HepG2 (cell line): ENCODE measurements around the gene RNF123. TPM values are rescaled to one million over a fixed set of nuclear protein-coding genes. Genes with fewer than 3 reads are reported as not detected.

Source experiments
- ADNP ChIP-seq: sonication (generic); formaldehyde crosslinking; IDR thresholded peaks from 2 replicates; pipeline ENCODE4 v1.4.0; 2020; ENCODE audit warnings: missing genetic modification reagents
- KDM3A ChIP-seq: IDR thresholded peaks from 2 replicates; pipeline ENCODE4 v1.6.1; 2018; ENCODE audit warnings: low read depth, missing compliant biosample characterization
- KLF12 ChIP-seq: sonication (generic); formaldehyde crosslinking; IDR thresholded peaks from 2 replicates; pipeline ENCODE4 v1.4.0; 2020; ENCODE audit warnings: missing genetic modification reagents, borderline replicate concordance
- NFE2 ChIP-seq: sonication (generic); formaldehyde crosslinking; IDR thresholded peaks from 2 replicates; pipeline ENCODE4 v1.4.0; 2020; ENCODE audit warnings: missing genetic modification reagents
- NPAS2 ChIP-seq: sonication (generic); formaldehyde crosslinking; IDR thresholded peaks from 2 replicates; pipeline ENCODE4 v1.8.0; 2022; ENCODE audit warnings: mild to moderate bottlenecking, missing genetic modification reagents, borderline replicate concordance
- NR1H2 ChIP-seq: sonication (generic); formaldehyde crosslinking; IDR thresholded peaks from 2 replicates; pipeline ENCODE4 v1.8.1; 2022; ENCODE audit warnings: low read depth, missing genetic modification reagents, borderline replicate concordance
- PAF1 ChIP-seq: IDR thresholded peaks from 2 replicates; pipeline ENCODE4 v1.6.1; 2016; ENCODE audit warnings: missing genetic modification reagents, missing compliant biosample characterization
- PAWR ChIP-seq: sonication (generic); formaldehyde crosslinking; IDR thresholded peaks from 2 replicates; pipeline ENCODE4 v1.4.0; 2020; ENCODE audit warnings: missing genetic modification reagents, mild to moderate bottlenecking, borderline replicate concordance
- REPIN1 ChIP-seq: sonication (generic); formaldehyde crosslinking; IDR thresholded peaks from 2 replicates; pipeline ENCODE4 v1.8.0; 2022; ENCODE audit warnings: missing genetic modification reagents, low read depth, mild to moderate bottlenecking, borderline replicate concordance
- YEATS4 ChIP-seq: sonication (generic); formaldehyde crosslinking; IDR thresholded peaks from 2 replicates; pipeline ENCODE4 v1.4.0; 2020; ENCODE audit warnings: missing genetic modification reagents, borderline replicate concordance
- ZNF180 ChIP-seq: sonication (generic); formaldehyde crosslinking; IDR thresholded peaks from 2 replicates; pipeline ENCODE4 v1.4.0; 2020; ENCODE audit warnings: low read depth, missing genetic modification reagents, borderline replicate concordance
- ZNF432 ChIP-seq: sonication (generic); formaldehyde crosslinking; IDR thresholded peaks from 2 replicates; pipeline ENCODE4 v1.5.0; 2020; ENCODE audit warnings: missing genetic modification reagents, mild to moderate bottlenecking, borderline replicate concordance
- ZNF496 ChIP-seq: sonication (generic); formaldehyde crosslinking; IDR thresholded peaks from 2 replicates; pipeline ENCODE4 v1.8.1; 2023; ENCODE audit warnings: mild to moderate bottlenecking, moderate library complexity, missing genetic modification reagents; ENCODE audit not compliant: insufficient replicate concordance
- ZNF678 ChIP-seq: sonication (generic); formaldehyde crosslinking; IDR thresholded peaks from 2 replicates; pipeline ENCODE4 v1.4.0; 2020; ENCODE audit warnings: mild to moderate bottlenecking, missing genetic modification reagents
- ZNF749 ChIP-seq: sonication (generic); formaldehyde crosslinking; IDR thresholded peaks from 2 replicates; pipeline ENCODE4 v1.8.0; 2022; ENCODE audit warnings: mild to moderate bottlenecking, missing genetic modification reagents, moderate library complexity, borderline replicate concordance
- ZNF782 ChIP-seq: sonication (generic); formaldehyde crosslinking; IDR thresholded peaks from 2 replicates; pipeline ENCODE4 v1.4.0; 2020; ENCODE audit warnings: missing genetic modification reagents, mild to moderate bottlenecking, borderline replicate concordance
- ZZZ3 ChIP-seq: sonication (generic); formaldehyde crosslinking; IDR thresholded peaks from 2 replicates; pipeline ENCODE4 v1.4.0; 2020; ENCODE audit warnings: missing genetic modification reagents, mild to moderate bottlenecking, borderline replicate concordance
- polyA plus RNA-seq, 8 experiments: library from polyadenylated mRNA; depleted of rRNA in 3 of 8; stranded (reverse) in 7 of 8; unstranded in 1 of 8; fragments of >200 nt; fragmentation: Illumina TruSeq in 4 of 8; extraction: Trizol in 4 of 8; gene quantifications; 2 replicates each; pipeline versions ENCODE4 v1.2.1 to v1.2.3, GENCODE V29; 2011 to 2016; ENCODE audit warnings: low read depth in 4 of 8, missing spikeins in 1 of 8, mixed read lengths in 1 of 8; ENCODE audit not compliant: insufficient read depth in 1 of 8
- total RNA-seq, 5 experiments: library from RNA; depleted of rRNA; stranded (reverse); fragments of >200 nt; fragmentation: Illumina TruSeq; extraction: Trizol; gene quantifications; 2 replicates each; pipeline ENCODE4 v1.2.3, GENCODE V29; 2016; ENCODE audit warnings: low read depth in 1 of 5
- TF ChIP-seq, protein P1 (sequence below): IDR thresholded peaks from 2 replicates; pipeline ENCODE4 v1.6.1; 2012; ENCODE audit warnings: inconsistent platforms
- TF ChIP-seq, protein P2 (sequence below): IDR thresholded peaks from 2 replicates; pipeline ENCODE4 v1.6.1; 2016; ENCODE audit warnings: missing genetic modification reagents, missing compliant biosample characterization
- TF ChIP-seq, protein P3 (sequence below): sonication (generic); formaldehyde crosslinking; IDR thresholded peaks from 2 replicates; pipeline ENCODE4 v1.4.0; 2020; ENCODE audit warnings: missing genetic modification reagents, mild to moderate bottlenecking, borderline replicate concordance
- TF ChIP-seq, protein P4 (sequence below): IDR thresholded peaks from 2 replicates; pipeline ENCODE4 v1.6.1; 2018; ENCODE audit warnings: missing genetic modification reagents
- TF ChIP-seq, protein P5 (sequence below): sonication (generic); formaldehyde crosslinking; IDR thresholded peaks from 2 replicates; pipeline ENCODE4 v1.5.0; 2020; ENCODE audit warnings: mild to moderate bottlenecking, missing genetic modification reagents

RNF123 gene
- total and polyA plus RNA-seq, 2 of the 13 experiments (the other 11 are each of a cell fraction or from before 2014, with no cell fraction given): 29.9 to 82.2 TPM

DNA sequence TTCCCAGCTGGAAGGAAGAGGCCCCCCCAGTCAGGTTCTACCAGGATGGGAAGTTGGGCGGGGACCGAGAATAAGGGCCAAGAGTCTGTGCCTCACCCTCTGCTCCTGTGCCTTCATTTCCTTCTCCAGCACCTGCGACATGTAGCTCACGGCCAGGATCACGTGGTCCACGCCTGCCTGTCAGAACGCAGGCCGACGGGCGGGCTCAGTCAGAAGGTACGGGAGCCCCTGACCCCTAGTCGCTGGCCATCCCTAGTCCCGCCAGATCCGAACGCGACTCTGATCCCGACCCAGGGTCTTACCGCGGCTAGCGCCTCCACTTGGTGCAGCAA, 33.9 kb downstream of the RNF123 start (continued):
- TF ChIP-seq PAWR (CRISPR knock-in tag) (no peak), PAF1 (0 out of 2 replicates have a peak, but pooled peaks have one; percentile 29), ZNF678 (CRISPR knock-in tag) (no peak), ZNF180 (CRISPR knock-in tag) (no peak), ZNF749 (CRISPR knock-in tag) (no peak), ZNF496 (CRISPR knock-in tag) (no peak), KDM3A (no peak), ZNF432 (CRISPR knock-in tag) (no peak), KLF12 (CRISPR knock-in tag) (no peak), ZZZ3 (CRISPR knock-in tag) (no peak), YEATS4 (CRISPR knock-in tag) (no peak), NR1H2 (0 out of 2 replicates have a peak, but pooled peaks have one; percentile 41), NPAS2 (CRISPR knock-in tag) (no peak), REPIN1 (CRISPR knock-in tag) (peak; percentile 14; the same call in 1 of the 2 replicates), ADNP (CRISPR knock-in tag) (no peak), NFE2 (no peak), ZNF782 (CRISPR knock-in tag) (no peak)
- TF ChIP-seq, protein P1, sequence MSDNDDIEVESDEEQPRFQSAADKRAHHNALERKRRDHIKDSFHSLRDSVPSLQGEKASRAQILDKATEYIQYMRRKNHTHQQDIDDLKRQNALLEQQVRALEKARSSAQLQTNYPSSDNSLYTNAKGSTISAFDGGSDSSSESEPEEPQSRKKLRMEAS: peak; percentile 58; the same call in 1 of the 2 replicates
- TF ChIP-seq, protein P2, sequence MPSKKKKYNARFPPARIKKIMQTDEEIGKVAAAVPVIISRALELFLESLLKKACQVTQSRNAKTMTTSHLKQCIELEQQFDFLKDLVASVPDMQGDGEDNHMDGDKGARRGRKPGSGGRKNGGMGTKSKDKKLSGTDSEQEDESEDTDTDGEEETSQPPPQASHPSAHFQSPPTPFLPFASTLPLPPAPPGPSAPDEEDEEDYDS (CRISPR knock-in tag): no peak
- TF ChIP-seq, protein P3, sequence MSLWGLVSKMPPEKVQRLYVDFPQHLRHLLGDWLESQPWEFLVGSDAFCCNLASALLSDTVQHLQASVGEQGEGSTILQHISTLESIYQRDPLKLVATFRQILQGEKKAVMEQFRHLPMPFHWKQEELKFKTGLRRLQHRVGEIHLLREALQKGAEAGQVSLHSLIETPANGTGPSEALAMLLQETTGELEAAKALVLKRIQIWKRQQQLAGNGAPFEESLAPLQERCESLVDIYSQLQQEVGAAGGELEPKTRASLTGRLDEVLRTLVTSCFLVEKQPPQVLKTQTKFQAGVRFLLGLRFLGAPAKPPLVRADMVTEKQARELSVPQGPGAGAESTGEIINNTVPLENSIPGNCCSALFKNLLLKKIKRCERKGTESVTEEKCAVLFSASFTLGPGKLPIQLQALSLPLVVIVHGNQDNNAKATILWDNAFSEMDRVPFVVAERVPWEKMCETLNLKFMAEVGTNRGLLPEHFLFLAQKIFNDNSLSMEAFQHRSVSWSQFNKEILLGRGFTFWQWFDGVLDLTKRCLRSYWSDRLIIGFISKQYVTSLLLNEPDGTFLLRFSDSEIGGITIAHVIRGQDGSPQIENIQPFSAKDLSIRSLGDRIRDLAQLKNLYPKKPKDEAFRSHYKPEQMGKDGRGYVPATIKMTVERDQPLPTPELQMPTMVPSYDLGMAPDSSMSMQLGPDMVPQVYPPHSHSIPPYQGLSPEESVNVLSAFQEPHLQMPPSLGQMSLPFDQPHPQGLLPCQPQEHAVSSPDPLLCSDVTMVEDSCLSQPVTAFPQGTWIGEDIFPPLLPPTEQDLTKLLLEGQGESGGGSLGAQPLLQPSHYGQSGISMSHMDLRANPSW (CRISPR knock-in tag): no peak
- TF ChIP-seq, protein P4, sequence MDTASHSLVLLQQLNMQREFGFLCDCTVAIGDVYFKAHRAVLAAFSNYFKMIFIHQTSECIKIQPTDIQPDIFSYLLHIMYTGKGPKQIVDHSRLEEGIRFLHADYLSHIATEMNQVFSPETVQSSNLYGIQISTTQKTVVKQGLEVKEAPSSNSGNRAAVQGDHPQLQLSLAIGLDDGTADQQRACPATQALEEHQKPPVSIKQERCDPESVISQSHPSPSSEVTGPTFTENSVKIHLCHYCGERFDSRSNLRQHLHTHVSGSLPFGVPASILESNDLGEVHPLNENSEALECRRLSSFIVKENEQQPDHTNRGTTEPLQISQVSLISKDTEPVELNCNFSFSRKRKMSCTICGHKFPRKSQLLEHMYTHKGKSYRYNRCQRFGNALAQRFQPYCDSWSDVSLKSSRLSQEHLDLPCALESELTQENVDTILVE (CRISPR knock-in tag): no peak
- TF ChIP-seq, protein P5, sequence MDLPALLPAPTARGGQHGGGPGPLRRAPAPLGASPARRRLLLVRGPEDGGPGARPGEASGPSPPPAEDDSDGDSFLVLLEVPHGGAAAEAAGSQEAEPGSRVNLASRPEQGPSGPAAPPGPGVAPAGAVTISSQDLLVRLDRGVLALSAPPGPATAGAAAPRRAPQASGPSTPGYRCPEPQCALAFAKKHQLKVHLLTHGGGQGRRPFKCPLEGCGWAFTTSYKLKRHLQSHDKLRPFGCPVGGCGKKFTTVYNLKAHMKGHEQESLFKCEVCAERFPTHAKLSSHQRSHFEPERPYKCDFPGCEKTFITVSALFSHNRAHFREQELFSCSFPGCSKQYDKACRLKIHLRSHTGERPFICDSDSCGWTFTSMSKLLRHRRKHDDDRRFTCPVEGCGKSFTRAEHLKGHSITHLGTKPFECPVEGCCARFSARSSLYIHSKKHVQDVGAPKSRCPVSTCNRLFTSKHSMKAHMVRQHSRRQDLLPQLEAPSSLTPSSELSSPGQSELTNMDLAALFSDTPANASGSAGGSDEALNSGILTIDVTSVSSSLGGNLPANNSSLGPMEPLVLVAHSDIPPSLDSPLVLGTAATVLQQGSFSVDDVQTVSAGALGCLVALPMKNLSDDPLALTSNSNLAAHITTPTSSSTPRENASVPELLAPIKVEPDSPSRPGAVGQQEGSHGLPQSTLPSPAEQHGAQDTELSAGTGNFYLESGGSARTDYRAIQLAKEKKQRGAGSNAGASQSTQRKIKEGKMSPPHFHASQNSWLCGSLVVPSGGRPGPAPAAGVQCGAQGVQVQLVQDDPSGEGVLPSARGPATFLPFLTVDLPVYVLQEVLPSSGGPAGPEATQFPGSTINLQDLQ (CRISPR knock-in tag): peak; percentile 66; the same call in 1 of the 2 replicates
